CD4-positive, alpha-beta T cell treated with Interferon alpha-2 for 1 hour (primary cell): ENCODE data around the gene UBA5.

Source experiments
- DNase-seq, 2 donors: peaks; one replicate each; pipeline ENCODE4 v3.0.0-alpha.2; 2020 to 2022

Gene UBA5

GRCh38 chr3:132654721-132655120 lies 5.4 kb upstream of the UBA5 start:
- no peak for DNase-seq

- no peak for DNase-seq
Measured at GRCh38 chr3:132655471-132655870, 4.7 kb upstream of the UBA5 start.

- no peak for DNase-seq
Measured at GRCh38 chr3:132657869-132658747, 2.0 kb upstream of the UBA5 start.

- no peak for DNase-seq
Measured at GRCh38 chr3:132659000-132659364, 1.1 kb upstream of the UBA5 start.

GRCh38 chr3:132659365-132660051 lies 621 bp upstream of the UBA5 start, which contains the start of gene ACAD11:
TSS of gene ACAD11 (minus strand) at chr3:132659809. CDS start at chr3:132659751, 58 bp downstream.
- DNase-seq = peak; percentile 18 to 45

GRCh38 chr3:132660811-132661070 lies 612 bp downstream of the UBA5 start:
- DNase-seq = no peak

- DNase-seq = no peak
Measured at GRCh38 chr3:132661101-132661500, 972 bp downstream of the UBA5 start.

GRCh38 chr3:132662212-132662611 lies 2.1 kb downstream of the UBA5 start:
- DNase-seq = no peak

GRCh38 chr3:132665230-132665745 lies 5.2 kb downstream of the UBA5 start:
- DNase-seq = no peak

GRCh38 chr3:132669256-132669777 lies 9.2 kb downstream of the UBA5 start:
- DNase-seq = no peak

- no peak for DNase-seq
Measured at GRCh38 chr3:132675408-132675807, 15.3 kb downstream of the UBA5 start.

GRCh38 chr3:132679911-132680310 lies 19.8 kb downstream of the UBA5 start:
- no peak for DNase-seq

GRCh38 chr3:132681421-132681820 lies 21.3 kb downstream of the UBA5 start:
- DNase-seq = no peak

- DNase-seq = no peak
Measured at GRCh38 chr3:132682201-132682600, 22.1 kb downstream of the UBA5 start.

- DNase-seq = no peak
Measured at GRCh38 chr3:132690040-132690439, 29.9 kb downstream of the UBA5 start.

GRCh38 chr3:132694991-132695390 lies 34.9 kb downstream of the UBA5 start:
- DNase-seq = no peak

- DNase-seq = no peak
Measured at GRCh38 chr3:132695422-132695821, 35.3 kb downstream of the UBA5 start.

GRCh38 chr3:132703733-132704132 lies 43.6 kb downstream of the UBA5 start:
- no peak for DNase-seq

GRCh38 chr3:132709761-132710160 lies 49.6 kb downstream of the UBA5 start:
- DNase-seq = no peak

GRCh38 chr3:132710311-132710710 lies 50.2 kb downstream of the UBA5 start:
- no peak for DNase-seq

GRCh38 chr3:132713977-132714727 lies 54.0 kb downstream of the UBA5 start:
- DNase-seq = no peak

- DNase-seq = no peak
Measured at GRCh38 chr3:132716372-132716771, 56.2 kb downstream of the UBA5 start.

- no peak for DNase-seq
Measured at GRCh38 chr3:132720228-132720627, 60.1 kb downstream of the UBA5 start.
